DMS153 treated with DMSO at 0.1 percent for 48 hours (cell line): ENCODE results near the gene KEAP1.

Experiments used
- DNase-seq: peaks from one replicate; lab custom pipeline; 2025; ENCODE audit not compliant: unreplicated experiment; lab: John Stamatoyannopoulos, UW

KEAP1 gene

DNA sequence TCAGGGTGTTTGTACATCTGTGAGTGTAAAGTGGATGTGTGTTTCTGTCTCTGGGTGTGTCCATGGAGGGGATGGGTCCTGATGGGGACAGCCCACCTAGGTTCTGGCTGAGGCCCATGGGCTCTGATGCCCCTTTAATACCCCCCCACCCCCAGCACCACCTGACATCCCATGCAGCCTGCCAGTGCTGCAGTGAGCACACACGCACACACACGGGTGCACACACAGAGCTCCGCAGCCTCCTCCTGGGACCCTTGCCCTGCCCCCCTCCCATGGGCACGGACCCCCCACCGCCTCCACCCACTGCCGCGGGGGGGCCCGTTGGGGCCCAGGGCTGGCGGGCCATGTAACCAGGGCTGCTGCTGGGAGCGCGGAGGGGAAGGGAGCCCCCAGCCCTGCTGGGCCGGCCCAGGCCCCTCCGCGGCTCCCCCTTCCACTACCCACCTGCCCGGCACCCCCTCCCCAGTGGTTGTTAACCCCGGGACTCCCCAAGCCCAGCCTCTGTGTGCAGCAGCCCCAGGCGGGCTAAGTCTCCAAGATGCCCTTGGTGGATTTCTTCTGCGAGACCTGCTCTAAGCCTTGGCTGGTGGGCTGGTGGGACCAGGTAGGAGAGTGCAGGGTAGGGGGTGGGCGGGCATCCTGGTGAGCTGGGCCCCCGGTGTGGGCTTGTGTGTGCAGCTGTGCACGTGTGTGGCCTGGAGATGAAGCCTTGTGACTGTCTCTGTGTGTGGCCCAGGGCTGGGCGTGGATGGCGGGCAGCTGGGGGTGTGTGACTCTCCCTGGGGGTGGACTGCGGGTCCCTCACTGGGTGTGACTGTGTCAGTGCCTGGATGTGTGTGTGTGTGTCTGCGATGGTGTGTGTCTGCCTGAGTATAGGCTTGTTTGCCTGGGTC lies 50.2 kb downstream of the KEAP1 start:
- DNase-seq: no peak

- peak; percentile 31 for DNase-seq
Measured at GRCh38 chr19:10450853-10451609, 52.1 kb downstream of the KEAP1 start.

DNA sequence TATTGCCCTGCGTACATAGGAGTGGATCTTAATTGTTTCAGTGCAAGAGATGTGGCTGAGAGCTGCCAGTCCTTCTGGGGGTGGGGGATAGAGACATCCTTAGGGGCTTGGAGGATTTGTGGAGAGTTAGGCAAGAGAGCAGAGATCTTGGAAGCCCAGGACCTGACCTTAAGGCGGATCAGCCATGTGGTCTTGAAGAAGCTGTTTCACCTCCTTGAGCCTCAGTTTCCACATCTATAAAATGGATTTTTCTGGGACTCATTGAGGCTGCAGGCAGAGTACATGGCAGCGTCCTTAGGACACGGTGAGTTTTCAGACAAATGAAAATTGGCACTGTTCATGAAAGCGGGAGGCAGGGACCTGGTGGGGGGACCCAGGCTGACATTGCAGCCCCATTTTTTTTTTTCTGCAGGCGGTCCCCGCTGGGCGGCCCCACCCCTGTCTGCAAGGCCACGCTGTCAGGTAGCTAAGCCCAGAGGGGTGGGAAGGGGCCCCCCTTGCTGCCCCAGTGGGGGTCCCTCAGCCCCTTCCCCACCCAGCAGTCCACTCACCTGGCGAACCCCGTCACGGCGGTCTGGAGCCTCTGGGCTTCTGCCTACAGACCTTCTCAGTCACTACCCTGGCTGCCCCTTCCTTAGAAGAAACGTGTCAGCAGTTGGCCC lies 52.8 kb downstream of the KEAP1 start:
- DNase-seq: no peak

GRCh38 chr19:10449037-10449436 lies 54.1 kb downstream of the KEAP1 start:
- no peak for DNase-seq

GRCh38 chr19:10442698-10443097 lies 60.5 kb downstream of the KEAP1 start:
- no peak for DNase-seq

DNA sequence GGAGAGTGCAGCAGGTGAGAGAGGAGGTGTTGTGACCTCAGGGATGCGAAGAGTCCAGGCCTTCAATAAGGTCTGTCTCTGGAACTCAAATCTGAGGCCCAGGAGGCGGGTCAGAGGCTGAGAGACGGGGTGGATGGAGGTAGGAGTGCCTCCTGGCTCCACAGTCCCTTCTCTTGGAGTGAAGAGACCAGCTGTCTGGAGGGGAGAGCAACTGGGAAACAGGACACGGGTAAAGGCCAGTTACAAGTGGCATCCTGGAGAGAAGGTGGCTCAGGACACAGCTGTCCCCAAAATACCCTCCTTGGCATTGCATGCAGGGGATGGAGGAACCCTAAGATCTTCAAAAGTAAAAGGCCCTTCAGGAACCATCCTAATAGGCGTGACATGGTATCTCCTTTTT lies 63.6 kb downstream of the KEAP1 start:
- DNase-seq: no peak
